ENCODE results near the gene ZNF837.
"Not testable (repeated sequence)": the region's sequence is repeated elsewhere in the genome, so short reads cannot be mapped to it uniquely, and the experiment has no call there.

ZNF837 gene

DNA sequence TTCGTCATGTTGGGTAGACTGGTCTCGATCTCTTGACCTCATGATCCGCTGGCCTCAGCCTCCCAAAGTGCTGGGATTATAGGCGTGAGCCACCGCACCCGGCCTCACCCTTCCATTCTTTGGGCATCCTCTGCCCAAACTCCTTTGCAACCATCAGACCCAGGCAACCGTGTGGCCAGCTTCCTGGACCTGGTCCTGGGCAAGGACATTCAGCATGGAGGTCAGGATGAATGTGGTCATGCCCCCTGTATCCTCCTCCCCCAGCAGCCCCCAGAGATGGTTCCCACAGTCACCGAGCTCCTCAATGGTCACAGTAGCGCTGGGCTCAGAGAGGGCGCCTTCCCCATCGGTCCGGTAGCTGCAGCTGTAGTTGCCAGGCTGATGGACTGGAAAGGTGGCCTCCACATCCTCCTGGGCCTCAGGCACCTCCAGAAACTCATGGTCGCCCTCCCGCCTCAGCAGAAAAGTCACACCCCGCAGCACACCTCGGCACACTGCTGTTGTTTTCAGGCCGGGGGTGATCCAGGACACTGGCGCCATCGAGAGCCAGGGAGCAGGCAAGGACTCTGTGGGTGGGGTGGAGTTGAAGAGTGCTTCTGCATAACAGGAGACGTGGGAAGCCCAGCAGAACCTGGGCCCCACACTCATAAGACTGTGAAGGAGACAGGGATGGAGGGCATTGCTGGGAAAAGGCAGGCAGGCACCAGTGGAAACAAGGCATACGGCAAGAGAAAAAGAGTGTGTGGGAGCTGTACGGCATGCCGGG lies 28.7 kb downstream of the ZNF837 start:
- Mint-ChIP-seq H3K36me3 (peaks cover 30% of the 10 kb centered on the region), H3K27ac (no peak overlapping the region), H3K4me3 (no peak overlapping the region), H3K27me3 (no peaks in the 10 kb centered on the region), H3K4me1 (peaks cover 48% of the 10 kb centered on the region), H3K9me3 (peaks cover 4% of the 10 kb centered on the region)
- no peak for ATAC-seq

DNA sequence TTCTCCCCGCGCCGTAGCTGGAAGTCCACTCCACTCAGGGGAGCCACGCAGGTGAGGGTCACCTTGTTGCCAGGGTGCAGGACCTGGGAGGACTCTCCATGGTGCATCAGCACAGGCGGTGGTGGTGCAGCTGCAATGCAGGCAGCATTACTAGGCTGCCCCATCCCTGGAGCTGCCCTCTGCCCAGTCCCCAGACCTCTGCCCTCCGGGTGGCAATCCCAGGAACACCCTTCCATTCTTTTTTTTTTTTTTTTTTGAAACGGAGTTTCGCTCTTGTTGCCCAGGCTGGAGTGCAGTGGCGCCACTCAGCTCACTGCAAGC lies 29.3 kb downstream of the ZNF837 start:
- no peak overlapping the region for H3K27ac Mint-ChIP-seq
- no peak overlapping the region for H3K4me3 Mint-ChIP-seq
- H3K4me1 Mint-ChIP-seq: peaks cover 49% of the 10 kb centered on the region
- H3K27me3 Mint-ChIP-seq: no peaks in the 10 kb centered on the region
- peaks cover 30% of the 10 kb centered on the region for H3K36me3 Mint-ChIP-seq
- peaks cover 4% of the 10 kb centered on the region for H3K9me3 Mint-ChIP-seq
- ATAC-seq: no peak

DNA sequence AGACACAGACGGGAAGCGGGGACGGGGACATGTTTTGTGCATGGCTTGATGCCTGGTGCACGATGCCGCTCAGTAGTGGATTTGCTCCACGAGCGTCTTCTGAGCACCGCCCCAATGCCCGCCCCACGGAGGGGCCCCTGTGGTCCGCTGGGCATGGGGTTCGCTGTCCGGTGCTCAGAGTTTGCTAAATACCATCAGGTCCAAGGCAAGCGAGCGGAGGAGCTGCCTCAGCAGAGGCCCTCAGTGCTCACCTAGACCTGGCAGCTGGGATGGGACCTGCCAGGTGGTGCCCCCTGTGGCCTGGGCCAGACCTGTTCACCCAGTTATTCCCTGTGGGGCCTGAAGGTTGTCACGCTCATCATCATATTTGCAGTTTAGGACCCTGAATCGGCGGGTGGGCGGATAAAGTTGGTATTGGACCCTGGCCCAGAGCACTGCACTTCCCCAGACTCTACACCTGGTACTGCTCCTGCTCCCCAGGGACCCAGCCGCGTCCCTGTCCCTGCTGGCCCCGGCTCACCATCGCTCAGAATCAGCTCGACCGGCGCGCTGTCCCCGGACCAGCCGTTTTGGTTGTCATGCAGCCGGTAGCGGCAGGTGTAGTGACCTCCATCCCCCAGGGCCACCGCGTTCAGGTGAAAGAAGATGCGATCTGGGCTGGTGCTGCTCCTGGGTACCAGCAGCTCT lies 29.8 kb downstream of the ZNF837 start:
- Mint-ChIP-seq H3K27ac (no peak overlapping the region), H3K27me3 (no peaks in the 10 kb centered on the region), H3K4me1 (peaks cover 49% of the 10 kb centered on the region), H3K4me3 (peak overlapping the region; percentile 24), H3K9me3 (peaks cover 4% of the 10 kb centered on the region), H3K36me3 (peaks cover 30% of the 10 kb centered on the region)
- ATAC-seq: no peak

DNA sequence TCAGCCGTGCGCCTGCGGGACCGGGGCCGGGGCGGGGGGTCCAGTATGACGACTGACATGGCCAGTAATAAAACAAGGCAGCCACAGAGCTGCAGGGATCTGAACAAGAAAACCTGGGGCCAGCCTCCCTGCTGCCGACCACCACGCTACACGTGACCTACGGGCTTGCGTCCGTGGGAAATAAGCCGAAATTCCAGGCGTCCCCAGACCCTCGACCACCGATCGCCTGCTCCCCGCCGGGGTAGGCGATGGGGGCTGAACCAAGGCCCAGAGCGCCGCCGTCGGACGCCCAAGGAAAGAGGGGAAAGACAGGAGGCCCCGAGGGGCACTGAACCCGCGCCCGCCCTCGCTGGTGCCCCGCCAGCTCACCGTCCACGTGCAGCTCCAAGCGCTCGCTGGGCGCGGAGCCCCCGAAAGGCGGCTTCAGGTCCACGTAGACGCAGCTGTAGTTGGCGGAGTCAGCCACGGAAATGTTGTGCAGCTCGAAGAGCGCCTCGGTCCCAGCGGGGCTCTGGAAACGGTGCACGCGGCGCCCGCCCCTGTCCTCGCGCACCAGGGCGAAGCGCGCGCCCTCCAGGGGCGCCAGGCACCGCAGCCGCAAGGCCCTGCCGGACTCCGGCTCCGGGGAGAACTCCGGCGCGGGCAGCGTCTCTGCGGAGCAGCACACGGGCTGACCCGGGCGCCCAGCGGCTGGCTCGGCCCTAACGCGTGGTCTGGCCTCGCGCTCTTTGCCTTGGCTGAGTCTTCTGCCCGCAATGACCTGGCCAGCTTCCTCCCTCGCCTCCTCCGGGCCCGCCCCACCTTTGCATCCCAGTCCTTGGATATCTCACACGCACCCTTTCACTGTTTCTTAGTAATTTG lies 30.6 kb downstream of the ZNF837 start:
- no peak for ATAC-seq
- peaks cover 4% of the 10 kb centered on the region for H3K9me3 Mint-ChIP-seq
- H3K36me3 Mint-ChIP-seq: peaks cover 38% of the 10 kb centered on the region
- peak overlapping the region; percentile 69 for H3K4me3 Mint-ChIP-seq
- H3K4me1 Mint-ChIP-seq: peaks cover 54% of the 10 kb centered on the region
- peak overlapping the region; percentile 55 for H3K27ac Mint-ChIP-seq
- no peaks in the 10 kb centered on the region for H3K27me3 Mint-ChIP-seq

DNA sequence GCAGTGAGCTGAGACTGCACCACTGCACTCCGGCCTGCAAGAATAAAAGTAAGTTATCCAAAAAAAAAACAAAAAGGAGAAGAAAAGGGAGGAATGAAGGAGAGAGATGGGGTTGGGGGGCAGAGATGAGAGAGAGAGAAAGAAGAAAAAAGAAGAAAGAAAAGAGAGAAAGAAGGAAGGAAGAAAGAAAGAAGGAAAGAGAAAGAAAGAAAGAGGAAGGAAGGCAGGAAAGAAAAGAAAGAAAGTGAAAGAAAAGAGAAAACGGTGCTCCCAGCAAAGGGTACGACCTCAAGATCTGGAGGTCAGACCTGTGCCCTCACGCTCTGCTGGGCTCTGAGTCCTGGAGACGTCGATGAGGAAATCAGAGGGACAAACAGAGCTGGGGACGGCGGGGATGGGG lies 31.2 kb downstream of the ZNF837 start:
- H3K27me3 Mint-ChIP-seq: no peaks in the 10 kb centered on the region
- peaks cover 43% of the 10 kb centered on the region for H3K36me3 Mint-ChIP-seq
- H3K4me1 Mint-ChIP-seq: peaks cover 61% of the 10 kb centered on the region
- H3K4me3 Mint-ChIP-seq: peak overlapping the region; percentile 69
- ATAC-seq: no peak
- H3K27ac Mint-ChIP-seq: peak overlapping the region; percentile 55
- H3K9me3 Mint-ChIP-seq: peaks cover 4% of the 10 kb centered on the region

DNA sequence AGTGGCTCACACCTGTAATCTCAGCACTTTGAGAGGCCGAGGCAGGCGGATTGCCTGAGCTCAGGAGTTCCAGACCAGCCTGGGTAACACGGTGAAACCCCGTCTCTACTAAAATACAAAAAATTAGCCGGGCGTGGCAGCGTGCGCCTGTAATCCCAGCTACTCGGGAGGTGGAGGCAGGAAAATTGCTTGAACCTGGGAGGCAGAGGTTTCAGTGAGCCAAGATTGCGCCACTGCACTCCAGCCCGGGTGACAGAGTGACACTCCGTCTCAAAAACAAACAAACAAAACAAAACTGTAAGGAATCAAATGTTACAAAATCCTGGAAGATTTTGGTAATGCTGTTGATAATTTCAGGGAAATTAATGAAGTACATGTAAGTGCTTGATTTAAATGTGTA lies 32.8 kb downstream of the ZNF837 start:
- peak overlapping the region; percentile 100 for H3K4me3 Mint-ChIP-seq
- not testable (repeated sequence) for H3K9me3 Mint-ChIP-seq, ATAC-seq, H3K27me3 Mint-ChIP-seq
- H3K36me3 Mint-ChIP-seq: peaks cover 43% of the 10 kb centered on the region
- peak overlapping the region; percentile 89 for H3K27ac Mint-ChIP-seq
- peaks cover 61% of the 10 kb centered on the region for H3K4me1 Mint-ChIP-seq

DNA sequence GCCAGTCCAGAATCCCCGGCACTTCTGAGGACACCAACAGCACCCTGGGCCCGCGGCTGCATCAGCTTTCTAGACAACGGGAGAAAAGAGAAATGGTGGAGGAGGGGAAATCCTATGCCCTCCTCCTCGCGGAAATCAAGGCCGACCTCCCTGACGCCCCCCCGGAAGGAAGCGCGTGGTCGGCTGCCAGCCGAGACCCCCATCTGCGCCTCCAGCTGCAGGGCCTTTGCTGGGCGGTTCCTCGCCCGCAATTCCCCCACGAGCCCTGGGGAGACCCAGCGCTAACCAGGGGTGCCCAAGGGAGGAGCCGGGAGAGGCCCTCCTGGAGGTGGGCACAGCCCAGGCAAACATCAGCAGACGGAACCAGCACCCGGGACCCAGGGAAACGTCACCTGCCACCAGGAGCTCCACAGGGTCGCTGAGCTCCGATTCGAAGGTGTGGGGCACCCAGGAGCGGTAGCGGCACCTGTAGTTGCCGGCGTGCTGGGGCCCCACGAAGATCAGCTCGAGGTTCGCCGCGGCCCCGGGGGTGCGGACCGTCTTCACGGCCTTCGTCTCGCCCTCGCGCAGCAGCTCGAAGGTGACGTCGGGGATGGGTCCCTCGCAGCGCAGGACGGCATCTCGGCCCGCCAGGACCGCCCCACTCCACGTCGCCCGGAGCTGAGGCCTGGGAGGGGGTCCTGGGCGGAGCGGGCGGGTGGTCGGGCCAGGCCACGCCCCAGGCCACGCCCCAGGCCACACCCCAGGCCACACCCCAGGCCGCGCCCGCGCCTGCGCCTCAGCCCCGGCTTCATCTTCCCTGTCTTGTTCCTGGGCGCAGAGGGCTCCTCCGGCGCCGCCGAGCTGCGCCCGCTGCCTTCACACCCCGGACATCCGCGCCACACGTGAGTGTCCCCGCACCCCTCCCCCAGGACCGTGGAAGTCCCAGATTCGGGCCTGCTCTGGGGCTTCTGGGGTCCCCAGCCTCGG lies 33.6 kb downstream of the ZNF837 start:
- ATAC-seq: peak; percentile 95
- H3K36me3 Mint-ChIP-seq: peaks cover 42% of the 10 kb centered on the region
- H3K27ac Mint-ChIP-seq: peak overlapping the region; percentile 89

DNA sequence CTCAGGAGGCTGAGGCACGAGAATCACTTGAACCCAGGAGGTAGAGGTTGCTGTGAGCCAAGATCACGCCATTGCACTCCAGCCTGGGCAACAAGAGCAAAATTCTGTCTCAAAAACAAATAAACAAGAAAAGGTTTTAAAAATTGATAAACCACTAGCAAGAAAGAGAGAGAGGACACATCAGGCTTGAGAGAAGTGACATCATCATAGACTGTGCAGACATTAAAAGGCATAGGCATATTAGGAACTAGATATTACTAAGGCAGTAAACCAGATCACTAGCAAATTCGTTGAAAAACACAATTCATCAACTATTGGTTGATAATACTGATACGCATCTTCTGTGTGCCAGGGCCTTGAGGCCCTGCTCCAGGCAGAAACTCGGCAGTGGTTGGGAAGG lies 35.3 kb downstream of the ZNF837 start:
- peaks cover 4% of the 10 kb centered on the region for H3K9me3 Mint-ChIP-seq

More for the DNA sequence above, 33.6 kb downstream of the ZNF837 start:
- H3K9me3 Mint-ChIP-seq: peaks cover 4% of the 10 kb centered on the region
- H3K4me1 Mint-ChIP-seq: peaks cover 56% of the 10 kb centered on the region
- peak overlapping the region; percentile 100 for H3K4me3 Mint-ChIP-seq
- H3K27me3 Mint-ChIP-seq: no peaks in the 10 kb centered on the region

DNA sequence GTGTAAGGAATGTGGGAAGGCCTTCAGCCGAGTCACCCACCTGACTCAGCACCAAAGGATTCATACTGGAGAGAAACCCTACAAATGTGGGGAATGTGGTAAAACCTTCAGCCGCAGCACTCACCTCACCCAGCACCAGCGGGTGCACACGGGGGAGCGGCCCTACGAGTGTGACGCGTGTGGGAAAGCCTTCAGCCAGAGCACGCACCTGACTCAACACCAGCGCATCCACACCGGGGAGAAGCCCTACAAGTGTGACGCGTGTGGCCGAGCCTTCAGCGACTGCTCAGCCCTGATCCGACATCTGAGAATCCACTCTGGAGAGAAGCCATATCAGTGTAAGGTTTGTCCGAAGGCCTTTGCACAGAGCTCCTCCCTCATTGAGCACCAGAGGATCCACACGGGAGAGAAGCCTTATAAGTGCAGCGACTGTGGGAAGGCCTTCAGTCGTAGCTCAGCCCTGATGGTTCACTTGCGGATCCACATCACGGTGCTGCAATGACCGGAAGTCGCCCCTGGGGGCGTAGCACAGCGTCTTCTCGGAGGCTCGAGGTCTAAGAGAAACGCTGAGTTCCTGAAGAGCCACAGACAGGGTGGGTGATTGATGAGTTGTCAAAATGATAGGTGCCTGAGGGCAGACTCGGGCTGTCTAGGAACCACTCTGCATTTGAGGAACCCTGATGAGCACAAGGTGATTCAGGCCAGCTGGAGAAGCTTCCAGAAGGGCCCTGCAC lies 41.8 kb downstream of the ZNF837 start:
- Mint-ChIP-seq H3K9me3 (no peaks in the 10 kb centered on the region), H3K4me1 (no peaks in the 10 kb centered on the region), H3K4me3 (no peak overlapping the region), H3K27me3 (no peaks in the 10 kb centered on the region), H3K36me3 (peaks cover 64% of the 10 kb centered on the region), H3K27ac (no peak overlapping the region)
- ATAC-seq: no peak

More for the DNA sequence above, 35.3 kb downstream of the ZNF837 start:
- Mint-ChIP-seq H3K27ac (peak overlapping the region; percentile 89), H3K36me3 (peaks cover 42% of the 10 kb centered on the region), H3K4me3 (peak overlapping the region; percentile 100), H3K27me3 (no peaks in the 10 kb centered on the region), H3K4me1 (peaks cover 48% of the 10 kb centered on the region)
- no peak for ATAC-seq

DNA sequence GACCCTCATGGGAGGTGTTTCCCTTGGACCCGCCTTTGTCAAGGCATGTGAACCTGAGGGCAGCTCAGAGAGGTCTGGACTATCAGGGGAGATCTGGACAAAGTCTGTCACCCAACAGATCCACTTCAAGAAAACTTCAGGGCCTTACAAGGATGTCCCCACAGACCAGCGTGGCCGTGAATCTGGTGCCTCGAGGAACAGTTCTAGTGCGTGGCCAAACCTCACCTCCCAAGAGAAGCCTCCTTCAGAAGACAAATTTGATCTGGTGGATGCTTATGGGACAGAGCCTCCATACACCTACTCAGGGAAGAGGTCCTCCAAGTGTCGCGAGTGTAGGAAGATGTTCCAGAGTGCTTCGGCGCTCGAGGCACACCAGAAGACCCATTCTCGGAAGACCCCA lies 42.5 kb downstream of the ZNF837 start:
- no peaks in the 10 kb centered on the region for H3K27me3 Mint-ChIP-seq
- H3K27ac Mint-ChIP-seq: no peak overlapping the region
- no peak for ATAC-seq
- no peak overlapping the region for H3K4me3 Mint-ChIP-seq
- no peaks in the 10 kb centered on the region for H3K9me3 Mint-ChIP-seq
- no peaks in the 10 kb centered on the region for H3K4me1 Mint-ChIP-seq
- peaks cover 64% of the 10 kb centered on the region for H3K36me3 Mint-ChIP-seq

DNA sequence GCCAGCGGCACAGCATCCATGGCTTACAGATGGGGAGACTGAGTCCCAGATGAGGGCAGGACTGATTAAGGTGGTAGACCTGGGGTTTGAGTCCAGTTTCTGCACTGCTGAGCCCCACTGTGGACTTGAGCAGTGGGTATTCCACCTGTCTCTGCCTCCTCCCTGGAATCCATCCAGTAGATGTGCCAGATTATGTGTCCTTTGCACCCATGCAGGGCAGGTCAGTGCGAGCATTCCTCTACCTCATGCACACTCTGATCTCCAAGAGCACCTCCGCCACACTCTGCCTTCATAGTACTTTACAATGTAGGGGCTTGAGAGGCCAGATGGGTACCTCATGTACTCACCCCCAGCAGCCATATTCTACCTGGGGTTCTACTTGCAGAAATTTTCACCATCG lies 44.0 kb downstream of the ZNF837 start:
- Mint-ChIP-seq H3K9me3 (no peaks in the 10 kb centered on the region), H3K4me1 (no peaks in the 10 kb centered on the region), H3K4me3 (no peak overlapping the region), H3K36me3 (peaks cover 56% of the 10 kb centered on the region), H3K27ac (no peak overlapping the region), H3K27me3 (no peaks in the 10 kb centered on the region)
- ATAC-seq: no peak

DNA sequence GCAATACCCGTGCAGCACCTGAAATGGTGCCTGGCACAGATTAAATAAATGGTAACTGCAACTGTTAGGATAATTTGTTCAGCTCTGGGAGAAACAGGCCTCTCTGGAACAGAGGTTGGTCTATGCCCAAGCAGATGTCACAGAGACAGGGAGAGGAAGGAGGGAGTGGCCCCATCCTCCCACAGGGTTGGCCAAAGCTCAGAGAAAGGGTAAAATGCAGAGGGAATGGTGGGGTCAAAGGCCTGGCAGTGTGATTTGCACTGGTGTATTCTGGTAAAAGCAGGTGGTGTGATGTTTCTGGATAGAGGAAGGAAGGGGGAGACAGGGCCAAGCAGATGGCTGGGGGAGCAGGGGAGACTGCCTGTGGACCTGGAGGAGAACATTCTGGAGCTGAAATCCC lies 44.6 kb downstream of the ZNF837 start:
- ATAC-seq: no peak
- H3K27me3 Mint-ChIP-seq: no peaks in the 10 kb centered on the region
- H3K36me3 Mint-ChIP-seq: peaks cover 50% of the 10 kb centered on the region
- no peak overlapping the region for H3K27ac Mint-ChIP-seq
- H3K4me1 Mint-ChIP-seq: no peaks in the 10 kb centered on the region
- no peak overlapping the region for H3K4me3 Mint-ChIP-seq
- H3K9me3 Mint-ChIP-seq: no peaks in the 10 kb centered on the region

DNA sequence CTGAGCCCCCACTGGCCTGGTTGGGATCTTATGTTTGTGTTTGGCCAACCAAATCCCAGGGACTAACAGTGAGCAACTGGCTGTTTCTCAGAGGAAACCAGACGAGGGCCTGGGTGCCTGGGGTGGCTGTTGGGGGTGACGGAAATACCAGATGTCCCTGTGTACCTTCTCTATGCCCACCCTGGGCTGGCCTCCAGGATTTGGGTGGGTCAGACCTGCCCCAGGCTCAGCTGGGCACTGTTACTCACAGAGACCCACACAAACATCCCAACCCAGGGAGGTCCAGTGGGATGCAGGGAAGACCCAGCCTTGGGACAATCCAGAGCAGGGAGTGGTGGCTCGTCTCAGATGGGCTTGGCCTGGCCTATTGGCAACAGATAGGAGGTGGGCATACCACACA lies 45.2 kb downstream of the ZNF837 start:
- Mint-ChIP-seq H3K36me3 (peaks cover 44% of the 10 kb centered on the region), H3K27me3 (no peaks in the 10 kb centered on the region), H3K9me3 (no peaks in the 10 kb centered on the region), H3K4me3 (no peak overlapping the region), H3K27ac (no peak overlapping the region), H3K4me1 (no peaks in the 10 kb centered on the region)
- ATAC-seq: no peak

DNA sequence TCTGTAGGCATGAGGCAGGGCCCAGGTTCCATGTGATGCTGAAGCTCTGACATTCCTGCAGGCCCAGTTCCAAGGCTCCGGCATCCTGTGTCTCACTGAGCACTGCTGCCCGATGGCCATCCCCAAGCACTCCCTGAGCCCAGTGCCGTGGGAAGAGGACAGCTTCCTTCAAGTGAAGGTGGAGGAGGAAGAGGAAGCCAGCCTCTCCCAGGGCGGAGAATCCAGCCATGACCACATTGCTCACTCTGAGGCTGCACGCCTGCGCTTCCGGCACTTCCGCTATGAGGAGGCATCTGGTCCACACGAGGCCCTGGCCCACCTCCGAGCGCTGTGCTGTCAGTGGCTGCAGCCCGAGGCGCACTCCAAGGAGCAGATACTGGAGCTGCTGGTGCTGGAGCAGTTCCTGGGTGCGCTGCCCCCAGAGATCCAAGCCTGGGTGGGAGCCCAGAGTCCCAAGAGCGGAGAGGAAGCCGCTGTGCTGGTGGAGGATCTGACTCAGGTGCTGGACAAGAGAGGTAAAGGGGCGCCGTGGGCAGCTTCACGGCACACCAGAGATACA lies 46.1 kb downstream of the ZNF837 start:
- H3K4me1 Mint-ChIP-seq: no peaks in the 10 kb centered on the region
- no peak overlapping the region for H3K27ac Mint-ChIP-seq
- no peaks in the 10 kb centered on the region for H3K9me3 Mint-ChIP-seq
- no peaks in the 10 kb centered on the region for H3K27me3 Mint-ChIP-seq
- ATAC-seq: no peak
- no peak overlapping the region for H3K4me3 Mint-ChIP-seq
- H3K36me3 Mint-ChIP-seq: peaks cover 36% of the 10 kb centered on the region

Measured in stimulated activated memory B cell treated with anti-CD40 and anti-IgM and Interleukin-4, amounts not matched to agents 10 μg/mL and 1 μg/mL and 100 μg/mL, for 72 hours (primary cell).